ENCODE results near the gene CTBP2.

CTBP2 gene

GRCh38 chr10:125159932-125160855 is at the start of gene CTBP2:
Gene CTBP2 (minus strand): TSS chr10:125160563.
- peaks cover 35% of the 10 kb centered on the region for H4K20me1 ChIP-seq
- peak within 1 kb of the TSS; percentile 84 for H3K4me3 ChIP-seq
- H3K9ac ChIP-seq: peak within 1 kb of the TSS; percentile 96
- peak within 1 kb of the TSS; percentile 96 for H3K4me2 ChIP-seq
- no peaks in the 10 kb centered on the region for H3K36me3 ChIP-seq
- H3K27me3 ChIP-seq: no peaks in the 10 kb centered on the region
- H3K9me3 ChIP-seq: no peaks in the 10 kb centered on the region
- peak within 1 kb of the TSS; percentile 96 for H3K27ac ChIP-seq
- TF ChIP-seq Cebpa-rat (IDR thresholded peaks at IDR 0.05): no peak
- peaks cover 51% of the 10 kb centered on the region for H3K4me1 ChIP-seq

DNA sequence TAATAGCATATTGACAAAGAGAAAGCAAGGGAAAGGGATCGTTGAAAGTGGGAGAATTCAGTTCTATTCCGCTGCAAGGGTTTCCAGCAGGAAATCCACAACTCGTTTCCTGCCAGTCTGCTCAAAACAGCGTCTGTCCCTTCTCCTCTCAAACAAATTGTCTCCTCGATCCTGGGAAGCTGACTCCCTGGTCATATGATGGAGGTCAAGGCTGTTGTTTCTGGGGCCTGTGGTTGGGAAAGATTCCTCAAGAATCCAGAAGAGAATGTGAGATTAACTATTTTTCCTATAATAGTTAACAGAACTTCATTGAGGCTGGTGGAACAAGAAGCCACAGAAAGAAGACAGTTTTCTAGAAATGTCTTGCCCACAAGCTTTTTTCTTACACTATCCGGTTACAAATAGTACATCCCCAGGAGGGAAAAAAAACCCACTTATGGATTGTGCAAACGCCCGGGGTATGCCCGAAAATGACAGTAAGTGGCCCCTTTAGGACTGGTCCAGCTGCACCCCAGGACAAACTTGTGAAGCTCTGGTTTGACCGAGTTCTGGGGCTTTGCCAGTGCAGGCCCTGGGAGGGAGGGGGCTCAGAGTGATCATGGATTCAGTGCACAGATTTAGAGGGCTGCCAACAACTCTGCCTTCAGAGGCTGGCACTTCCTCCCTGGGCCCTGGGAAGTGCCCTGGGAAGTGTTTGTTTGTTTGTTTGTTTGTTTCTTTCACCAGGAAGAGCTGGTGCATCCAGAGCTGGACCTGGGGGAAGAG is 49.4 kb upstream of the CTBP2 start:
- no peaks in the 10 kb centered on the region for H3K27me3 ChIP-seq
- no peak overlapping the region for H3K4me3 ChIP-seq
- no peaks in the 10 kb centered on the region for H4K20me1 ChIP-seq
- no peak overlapping the region for H3K9ac ChIP-seq
- TF ChIP-seq Cebpa-rat (IDR thresholded peaks at IDR 0.05): no peak
- peaks cover 12% of the 10 kb centered on the region for H3K4me1 ChIP-seq
- H3K9me3 ChIP-seq: no peaks in the 10 kb centered on the region
- H3K4me2 ChIP-seq: peak overlapping the region; percentile 51
- H3K27ac ChIP-seq: no peak overlapping the region
- no peaks in the 10 kb centered on the region for H3K36me3 ChIP-seq

- no peaks in the 10 kb centered on the region for H3K9me3 ChIP-seq
- no peaks in the 10 kb centered on the region for H3K27me3 ChIP-seq
- peaks cover 12% of the 10 kb centered on the region for H3K4me1 ChIP-seq
- no peak for TF ChIP-seq Cebpa-rat (IDR thresholded peaks at IDR 0.05)
- peak overlapping the region; percentile 51 for H3K4me2 ChIP-seq
- H3K36me3 ChIP-seq: no peaks in the 10 kb centered on the region
- H3K4me3 ChIP-seq: no peak overlapping the region
- no peak overlapping the region for H3K9ac ChIP-seq
- no peak overlapping the region for H3K27ac ChIP-seq
- H4K20me1 ChIP-seq: no peaks in the 10 kb centered on the region
Observed at GRCh38 chr10:125208854-125209565, 48.6 kb upstream of the CTBP2 start.

GRCh38 chr10:125206623-125207022 is 46.3 kb upstream of the CTBP2 start:
- no peak overlapping the region for H3K4me2 ChIP-seq
- H3K9ac ChIP-seq: no peak overlapping the region
- no peak for TF ChIP-seq Cebpa-rat (IDR thresholded peaks at IDR 0.05)
- H4K20me1 ChIP-seq: no peaks in the 10 kb centered on the region
- H3K4me3 ChIP-seq: no peak overlapping the region
- no peaks in the 10 kb centered on the region for H3K9me3 ChIP-seq
- no peaks in the 10 kb centered on the region for H3K36me3 ChIP-seq
- no peak overlapping the region for H3K27ac ChIP-seq
- no peaks in the 10 kb centered on the region for H3K27me3 ChIP-seq
- peaks cover 13% of the 10 kb centered on the region for H3K4me1 ChIP-seq

- Histone ChIP-seq H3K4me1 (peaks cover 24% of the 10 kb centered on the region), H3K4me3 (no peak overlapping the region), H4K20me1 (no peaks in the 10 kb centered on the region), H3K9me3 (no peaks in the 10 kb centered on the region), H3K36me3 (no peaks in the 10 kb centered on the region), H3K27me3 (no peaks in the 10 kb centered on the region), H3K9ac (no peak overlapping the region), H3K27ac (no peak overlapping the region), H3K4me2 (no peak overlapping the region)
- TF ChIP-seq Cebpa-rat (IDR thresholded peaks at IDR 0.05): no peak
Observed at GRCh38 chr10:125205431-125205830, 45.1 kb upstream of the CTBP2 start.

DNA sequence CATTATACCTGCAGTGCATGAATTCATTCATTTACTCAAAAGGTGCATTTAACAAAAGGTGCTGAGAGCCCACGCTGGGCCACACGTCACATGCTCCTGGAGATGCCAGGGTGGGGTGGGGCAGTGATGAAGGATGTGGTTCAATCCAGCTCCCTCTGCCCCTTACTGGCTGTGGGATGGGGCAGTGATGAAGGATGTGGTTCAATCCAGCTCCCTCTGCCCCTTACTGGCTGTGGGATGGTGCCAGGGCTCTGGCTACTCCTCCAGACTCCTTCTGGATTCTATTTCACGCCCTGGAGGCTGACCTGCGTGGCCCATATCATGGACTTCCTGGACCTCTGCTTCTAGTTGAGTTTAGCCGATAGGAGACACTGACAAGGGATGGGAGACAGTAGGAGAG is 44.0 kb upstream of the CTBP2 start:
- Histone ChIP-seq H3K4me2 (no peak overlapping the region), H3K27me3 (no peaks in the 10 kb centered on the region), H3K27ac (no peak overlapping the region), H3K36me3 (no peaks in the 10 kb centered on the region), H3K4me1 (peaks cover 16% of the 10 kb centered on the region), H3K9ac (no peak overlapping the region), H3K4me3 (no peak overlapping the region), H3K9me3 (no peaks in the 10 kb centered on the region), H4K20me1 (no peaks in the 10 kb centered on the region)
- TF ChIP-seq Cebpa-rat (IDR thresholded peaks at IDR 0.05): no peak

DNA sequence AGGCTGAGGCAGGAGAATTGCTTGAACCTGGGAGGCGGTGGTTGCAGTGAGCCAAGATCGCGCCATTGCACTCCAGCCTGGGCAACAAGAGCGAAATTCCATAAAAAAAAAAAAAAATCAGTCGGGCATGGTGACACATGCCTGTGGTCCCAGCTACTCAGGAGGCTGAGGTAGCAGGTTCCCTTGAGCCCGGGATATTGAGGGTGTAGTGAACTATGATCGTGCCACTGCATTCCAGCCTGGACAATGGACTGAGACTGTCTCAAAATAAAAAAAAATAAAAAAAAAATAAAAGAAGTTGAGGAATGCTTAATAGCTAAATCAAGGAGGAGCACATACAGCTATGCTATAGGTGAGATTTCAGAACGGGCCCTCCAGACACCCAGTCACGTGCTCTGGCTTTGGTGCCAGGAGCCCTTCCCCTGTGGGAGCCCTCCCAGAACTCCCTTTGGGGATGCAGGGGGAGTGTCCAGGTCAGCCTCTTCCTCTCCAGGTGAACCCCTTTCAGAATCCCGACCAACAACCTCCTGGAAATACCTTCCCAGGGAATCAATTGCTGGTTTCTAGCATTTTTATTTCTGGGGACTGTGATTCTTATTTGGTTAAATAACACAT is 42.9 kb upstream of the CTBP2 start:
- no peak for TF ChIP-seq Cebpa-rat (IDR thresholded peaks at IDR 0.05)
- Histone ChIP-seq H3K4me1 (peaks cover 12% of the 10 kb centered on the region; the same call in 1 of the 2 replicates), H3K4me3 (no peak overlapping the region), H3K9me3 (no peaks in the 10 kb centered on the region), H4K20me1 (no peaks in the 10 kb centered on the region), H3K9ac (no peak overlapping the region), H3K27me3 (no peaks in the 10 kb centered on the region), H3K36me3 (no peaks in the 10 kb centered on the region), H3K4me2 (no peak overlapping the region), H3K27ac (no peak overlapping the region)

- Histone ChIP-seq H3K27me3 (no peaks in the 10 kb centered on the region), H4K20me1 (no peaks in the 10 kb centered on the region), H3K4me1 (peaks cover 12% of the 10 kb centered on the region; the same call in 1 of the 2 replicates), H3K36me3 (no peaks in the 10 kb centered on the region), H3K9ac (no peak overlapping the region), H3K9me3 (no peaks in the 10 kb centered on the region), H3K4me3 (no peak overlapping the region), H3K27ac (no peak overlapping the region), H3K4me2 (no peak overlapping the region)
- TF ChIP-seq Cebpa-rat (IDR thresholded peaks at IDR 0.05): no peak
Observed at GRCh38 chr10:125201791-125202622, 41.6 kb upstream of the CTBP2 start.

All from BLaER1 (cell line).